PFSK-1 (cell line): ENCODE results near the gene RNF224.

Experiments used
- FOXP2 ChIP-seq: optimal IDR thresholded peaks from 2 replicates; pipeline ENCODE3; 2011; ENCODE audit warnings: borderline replicate concordance, control low read depth, inconsistent platforms; ENCODE audit not compliant: insufficient read depth; ENCODE audit errors: extremely low read length, extremely low read depth
- POLR2AphosphoS5 ChIP-seq: IDR thresholded peaks from 2 replicates; pipeline ENCODE4 v1.6.1; 2012; ENCODE audit warnings: low read depth, mild to moderate bottlenecking, control low read depth, low read length, moderate library complexity
- SIN3A ChIP-seq: IDR thresholded peaks from 2 replicates; pipeline ENCODE4 v1.6.1; 2012; ENCODE audit warnings: mild to moderate bottlenecking, low read length, moderate library complexity, borderline replicate concordance; ENCODE audit not compliant: insufficient read depth
- TAF1 ChIP-seq: IDR thresholded peaks from 2 replicates; pipeline ENCODE4 v1.6.1; 2012; ENCODE audit warnings: low read length, control low read depth, borderline replicate concordance; ENCODE audit not compliant: insufficient read depth
- TF ChIP-seq, protein P1 (sequence below), 2 experiments: IDR thresholded peaks; 2 replicates each; pipeline versions ENCODE4 v1.6.1 to v1.8.0; 2011 to 2012; ENCODE audit warnings: low read depth in 2 of 2, low read length in 2 of 2, control low read depth in 1 of 2, inconsistent platforms in 1 of 2, mild to moderate bottlenecking in 1 of 2, moderate library complexity in 1 of 2; ENCODE audit not compliant: insufficient read depth in 1 of 2

DNA sequence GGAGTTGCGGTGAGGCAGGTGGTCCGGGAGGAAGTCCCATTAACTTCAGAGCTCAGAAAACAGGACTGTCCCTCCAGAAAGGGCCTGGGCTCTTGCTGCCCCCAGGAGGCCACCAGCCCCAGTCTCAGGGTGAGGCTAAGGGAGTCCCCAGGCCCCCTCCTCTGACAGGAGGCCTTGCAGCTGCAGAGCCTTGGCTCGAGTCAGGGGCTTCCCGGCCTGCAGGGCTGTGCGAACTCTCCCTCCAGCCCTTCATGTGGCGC lies 20.5 kb downstream of the RNF224 start:
- TF ChIP-seq, protein P1, sequence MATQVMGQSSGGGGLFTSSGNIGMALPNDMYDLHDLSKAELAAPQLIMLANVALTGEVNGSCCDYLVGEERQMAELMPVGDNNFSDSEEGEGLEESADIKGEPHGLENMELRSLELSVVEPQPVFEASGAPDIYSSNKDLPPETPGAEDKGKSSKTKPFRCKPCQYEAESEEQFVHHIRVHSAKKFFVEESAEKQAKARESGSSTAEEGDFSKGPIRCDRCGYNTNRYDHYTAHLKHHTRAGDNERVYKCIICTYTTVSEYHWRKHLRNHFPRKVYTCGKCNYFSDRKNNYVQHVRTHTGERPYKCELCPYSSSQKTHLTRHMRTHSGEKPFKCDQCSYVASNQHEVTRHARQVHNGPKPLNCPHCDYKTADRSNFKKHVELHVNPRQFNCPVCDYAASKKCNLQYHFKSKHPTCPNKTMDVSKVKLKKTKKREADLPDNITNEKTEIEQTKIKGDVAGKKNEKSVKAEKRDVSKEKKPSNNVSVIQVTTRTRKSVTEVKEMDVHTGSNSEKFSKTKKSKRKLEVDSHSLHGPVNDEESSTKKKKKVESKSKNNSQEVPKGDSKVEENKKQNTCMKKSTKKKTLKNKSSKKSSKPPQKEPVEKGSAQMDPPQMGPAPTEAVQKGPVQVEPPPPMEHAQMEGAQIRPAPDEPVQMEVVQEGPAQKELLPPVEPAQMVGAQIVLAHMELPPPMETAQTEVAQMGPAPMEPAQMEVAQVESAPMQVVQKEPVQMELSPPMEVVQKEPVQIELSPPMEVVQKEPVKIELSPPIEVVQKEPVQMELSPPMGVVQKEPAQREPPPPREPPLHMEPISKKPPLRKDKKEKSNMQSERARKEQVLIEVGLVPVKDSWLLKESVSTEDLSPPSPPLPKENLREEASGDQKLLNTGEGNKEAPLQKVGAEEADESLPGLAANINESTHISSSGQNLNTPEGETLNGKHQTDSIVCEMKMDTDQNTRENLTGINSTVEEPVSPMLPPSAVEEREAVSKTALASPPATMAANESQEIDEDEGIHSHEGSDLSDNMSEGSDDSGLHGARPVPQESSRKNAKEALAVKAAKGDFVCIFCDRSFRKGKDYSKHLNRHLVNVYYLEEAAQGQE (IDR thresholded peaks at IDR 0.05; ENCODE audit: insufficient read depth in 1 of 2, low read depth in 2 of 2, low read length in 2 of 2) = no peak
- TF ChIP-seq SIN3A = no peak
- no peak for TF ChIP-seq POLR2AphosphoS5
- TF ChIP-seq TAF1 = no peak
- TF ChIP-seq FOXP2 = no peak
